Measurements from ENCODE around the gene CEBPZ. TPM values are rescaled to one million over a fixed set of nuclear protein-coding genes. Genes with fewer than 3 reads are reported as not detected.

Gene CEBPZ
- total RNA-seq, 1 donor from 2014 or later = 47.5 TPM

- DNase-seq (ENCODE audit: low read depth) (no peak), FAIRE-seq (no peak)
- no peak overlapping the region for H2AFZ ChIP-seq (ENCODE audit: low read depth, low read length)
- Mint-ChIP-seq H3K36me3 (ENCODE audit: low read depth, unreplicated experiment) (peaks cover 13% of the 10 kb centered on the region), H3K9me3 (ENCODE audit: unreplicated experiment) (no peaks in the 10 kb centered on the region), H3K27ac (ENCODE audit: unreplicated experiment) (peak overlapping the region; percentile 22), H3K4me1 (ENCODE audit: low read depth, unreplicated experiment) (peaks cover 26% of the 10 kb centered on the region), H3K4me3 (ENCODE audit: unreplicated experiment) (peak overlapping the region; percentile 98), H3K27me3 (ENCODE audit: low read depth, unreplicated experiment) (no peaks in the 10 kb centered on the region)
- no peaks in the 10 kb centered on the region for H3K27me3 ChIP-seq (ENCODE audit: insufficient read depth, low read length)
- no peak overlapping the region for H3K4me3 ChIP-seq (ENCODE audit: insufficient read depth, low read depth, low read length)
- TF ChIP-seq EZH2 (IDR thresholded peaks at IDR 0.05; ENCODE audit: insufficient read depth, low read length) = no peak
- TF ChIP-seq, protein P1, sequence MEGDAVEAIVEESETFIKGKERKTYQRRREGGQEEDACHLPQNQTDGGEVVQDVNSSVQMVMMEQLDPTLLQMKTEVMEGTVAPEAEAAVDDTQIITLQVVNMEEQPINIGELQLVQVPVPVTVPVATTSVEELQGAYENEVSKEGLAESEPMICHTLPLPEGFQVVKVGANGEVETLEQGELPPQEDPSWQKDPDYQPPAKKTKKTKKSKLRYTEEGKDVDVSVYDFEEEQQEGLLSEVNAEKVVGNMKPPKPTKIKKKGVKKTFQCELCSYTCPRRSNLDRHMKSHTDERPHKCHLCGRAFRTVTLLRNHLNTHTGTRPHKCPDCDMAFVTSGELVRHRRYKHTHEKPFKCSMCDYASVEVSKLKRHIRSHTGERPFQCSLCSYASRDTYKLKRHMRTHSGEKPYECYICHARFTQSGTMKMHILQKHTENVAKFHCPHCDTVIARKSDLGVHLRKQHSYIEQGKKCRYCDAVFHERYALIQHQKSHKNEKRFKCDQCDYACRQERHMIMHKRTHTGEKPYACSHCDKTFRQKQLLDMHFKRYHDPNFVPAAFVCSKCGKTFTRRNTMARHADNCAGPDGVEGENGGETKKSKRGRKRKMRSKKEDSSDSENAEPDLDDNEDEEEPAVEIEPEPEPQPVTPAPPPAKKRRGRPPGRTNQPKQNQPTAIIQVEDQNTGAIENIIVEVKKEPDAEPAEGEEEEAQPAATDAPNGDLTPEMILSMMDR (IDR thresholded peaks at IDR 0.05; ENCODE audit: insufficient read depth, low read depth, low read length) = no peak
- H4K20me1 ChIP-seq (ENCODE audit: insufficient read depth, low read length) = peaks cover 29% of the 10 kb centered on the region
- H3K9ac ChIP-seq (ENCODE audit: low read length) = no peak overlapping the region
- H3K79me2 ChIP-seq (ENCODE audit: insufficient read depth, low read length) = peaks cover 63% of the 10 kb centered on the region
- H3K4me1 ChIP-seq (ENCODE audit: insufficient read depth, low read length) = peaks cover 10% of the 10 kb centered on the region
- no peaks in the 10 kb centered on the region for H3K9me3 ChIP-seq (ENCODE audit: insufficient read depth, low read depth, low read length)
- peaks cover 9% of the 10 kb centered on the region for H3K36me3 ChIP-seq (ENCODE audit: insufficient read depth, low read length)
- H3K4me2 ChIP-seq (ENCODE audit: low read length) = no peak overlapping the region
- no peak overlapping the region for H3K27ac ChIP-seq (ENCODE audit: low read depth, low read length)
These were observed 76.6 kb downstream of the CEBPZ start for GRCh38 chr2:37154785-37155184.

DNA sequence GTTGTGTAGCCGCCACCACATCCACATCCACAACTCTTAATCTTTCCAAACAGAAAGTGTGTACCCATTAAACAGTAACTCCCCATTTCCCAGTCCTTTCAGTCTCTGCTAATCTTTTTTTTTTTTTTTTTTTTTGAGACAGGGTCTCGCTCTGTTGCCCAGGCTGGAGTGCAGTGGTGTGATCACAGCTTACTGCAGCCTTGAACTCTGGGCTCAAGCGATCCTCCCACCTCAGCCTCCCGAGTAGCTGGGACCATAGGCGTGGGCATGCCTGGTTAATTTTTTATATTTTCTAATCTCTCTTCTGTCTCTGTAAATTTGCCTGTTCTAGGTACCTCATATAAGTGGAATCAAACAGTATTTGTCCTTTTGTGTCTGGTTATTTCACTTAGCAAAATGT lies 78.2 kb downstream of the CEBPZ start:
- Histone ChIP-seq H3K9me3 (ENCODE audit: insufficient read depth, low read depth, low read length) (no peaks in the 10 kb centered on the region), H3K9ac (ENCODE audit: low read length) (no peak overlapping the region), H4K20me1 (ENCODE audit: insufficient read depth, low read length) (peaks cover 35% of the 10 kb centered on the region), H3K27me3 (ENCODE audit: insufficient read depth, low read length) (no peaks in the 10 kb centered on the region), H3K36me3 (ENCODE audit: insufficient read depth, low read length) (peaks cover 9% of the 10 kb centered on the region), H2AFZ (ENCODE audit: low read depth, low read length) (no peak overlapping the region), H3K79me2 (ENCODE audit: insufficient read depth, low read length) (peaks cover 68% of the 10 kb centered on the region), H3K4me3 (ENCODE audit: insufficient read depth, low read depth, low read length) (no peak overlapping the region), H3K4me1 (ENCODE audit: insufficient read depth, low read length) (peaks cover 10% of the 10 kb centered on the region), H3K27ac (ENCODE audit: low read depth, low read length) (no peak overlapping the region), H3K4me2 (ENCODE audit: low read length) (no peak overlapping the region)
- TF ChIP-seq, protein P1 (IDR thresholded peaks at IDR 0.05; ENCODE audit: insufficient read depth, low read depth, low read length) = no peak
- no peak for TF ChIP-seq EZH2 (IDR thresholded peaks at IDR 0.05; ENCODE audit: insufficient read depth, low read length)
- H3K27ac Mint-ChIP-seq (ENCODE audit: unreplicated experiment) = no peak overlapping the region
- no peaks in the 10 kb centered on the region for H3K27me3 Mint-ChIP-seq (ENCODE audit: low read depth, unreplicated experiment)
- H3K9me3 Mint-ChIP-seq (ENCODE audit: unreplicated experiment) = no peaks in the 10 kb centered on the region
- peaks cover 14% of the 10 kb centered on the region for H3K36me3 Mint-ChIP-seq (ENCODE audit: low read depth, unreplicated experiment)
- H3K4me1 Mint-ChIP-seq (ENCODE audit: low read depth, unreplicated experiment) = peaks cover 33% of the 10 kb centered on the region
- FAIRE-seq (no peak), DNase-seq (ENCODE audit: low read depth) (no peak)
- H3K4me3 Mint-ChIP-seq (ENCODE audit: unreplicated experiment) = peak overlapping the region; percentile 47

Other genes with a start within 250 kb of the CEBPZ start
- gene HEATR5B, start 147.2 kb downstream of the CEBPZ start, total RNA-seq = 15.6 and 15.7 TPM in 2 replicates
- gene GPATCH11, start 147.1 kb downstream of the CEBPZ start, total RNA-seq = 5.5 and 5.7 TPM in 2 replicates
- 147 and 149 TPM in 2 replicates for gene EIF2AK2, start 74.6 kb downstream of the CEBPZ start, total RNA-seq
- not detected in 2 replicates for gene SULT6B1, start 42.9 kb downstream of the CEBPZ start, total RNA-seq
- 34.5 and 37.3 TPM in 2 replicates for gene CEBPZOS, start 35.1 kb downstream of the CEBPZ start, total RNA-seq
- 23.1 and 24.2 TPM in 2 replicates for gene NDUFAF7, start 62 bp upstream of the CEBPZ start, total RNA-seq
- 40.0 and 42.5 TPM in 2 replicates for gene PRKD3, start 93.2 kb upstream of the CEBPZ start, total RNA-seq
- 23.1 and 25.2 TPM in 2 replicates for gene QPCT, start 113.0 kb upstream of the CEBPZ start, total RNA-seq